Activated CD4-positive, alpha-beta T cell treated with anti-CD3 and anti-CD28 coated beads for 36 hours (primary cell): ENCODE results near the gene ASTN2. TPM values are rescaled to one million over a fixed set of nuclear protein-coding genes. Genes with fewer than 3 reads are reported as not detected.

Source experiments
- ATAC-seq: fragments of 200-7000 bp; cut with Tn5 transposase; one replicate; pipeline ENCODE4 v1.10.0; 2021; ENCODE audit warnings: mild to moderate bottlenecking, moderate library complexity
- CTCF ChIA-PET: fragments of 350-600 bp; sonication (Branson Sonifier 250); formaldehyde crosslinking; loops from one replicate; lab custom pipeline; 2021; ENCODE audit warnings: antibody characterized with exemption; lab: Charles Lee
- POLR2A ChIA-PET: fragments of 350-600 bp; sonication (Branson Sonifier 250); formaldehyde crosslinking; loops from one replicate; lab custom pipeline; 2021; ENCODE audit warnings: antibody characterized with exemption, inconsistent platforms; lab: Charles Lee
- DNase-seq: peaks from one replicate; pipeline ENCODE4 v3.0.0-alpha.2; 2020
- H3K27ac Mint-ChIP-seq: one replicate; pipeline ENCODE4 v1.8.0; 2021; ENCODE audit warnings: mixed read lengths
- H3K27me3 Mint-ChIP-seq: one replicate; pipeline ENCODE4 v1.8.0; 2021; ENCODE audit warnings: mixed read lengths
- H3K36me3 Mint-ChIP-seq: one replicate; pipeline ENCODE4 v1.8.0; 2021; ENCODE audit warnings: low read depth, mixed read lengths
- H3K4me1 Mint-ChIP-seq: one replicate; pipeline ENCODE4 v1.8.0; 2021; ENCODE audit warnings: mixed read lengths
- H3K4me3 Mint-ChIP-seq: one replicate; pipeline ENCODE4 v1.8.0; 2021; ENCODE audit warnings: mild to moderate bottlenecking, moderate library complexity, mixed read lengths
- H3K9me3 Mint-ChIP-seq: one replicate; pipeline ENCODE4 v1.8.0; 2021; ENCODE audit warnings: low read depth, mixed read lengths
- intact Hi-C, 2 experiments: fragments of 100-400 bp; cut with DNase I in 1 of 2; cut with micrococcal nuclease in 1 of 2; formaldehyde crosslinking; loops; one replicate each; pipeline versions ENCODE4 v1.14.2 to v1.15.1; 2022 to 2024; cut with DNase I, micrococcal nuclease
- total RNA-seq, 2 experiments: library from RNA; stranded (reverse); gene quantifications; one replicate each; pipeline ENCODE4 v1.2.3, GENCODE V29; 2021

ASTN2 gene
- total RNA-seq, 2 experiments from 2014 or later: 3.0 to 4.2 TPM

GRCh38 chr9:117293206-117294114 lies 121.4 kb downstream of the ASTN2 start:
- no peaks in the 10 kb centered on the region for H3K36me3 Mint-ChIP-seq
- intact Hi-C loops: no loop called here
- no peak for DNase-seq
- CTCF ChIA-PET: no interaction called here
- H3K27ac Mint-ChIP-seq: no peak overlapping the region
- no peaks in the 10 kb centered on the region for H3K4me1 Mint-ChIP-seq
- POLR2A ChIA-PET: no interaction called here
- no peak overlapping the region for H3K4me3 Mint-ChIP-seq
- no peak for ATAC-seq
- H3K27me3 Mint-ChIP-seq: no peaks in the 10 kb centered on the region
- peaks cover 5% of the 10 kb centered on the region for H3K9me3 Mint-ChIP-seq

DNA sequence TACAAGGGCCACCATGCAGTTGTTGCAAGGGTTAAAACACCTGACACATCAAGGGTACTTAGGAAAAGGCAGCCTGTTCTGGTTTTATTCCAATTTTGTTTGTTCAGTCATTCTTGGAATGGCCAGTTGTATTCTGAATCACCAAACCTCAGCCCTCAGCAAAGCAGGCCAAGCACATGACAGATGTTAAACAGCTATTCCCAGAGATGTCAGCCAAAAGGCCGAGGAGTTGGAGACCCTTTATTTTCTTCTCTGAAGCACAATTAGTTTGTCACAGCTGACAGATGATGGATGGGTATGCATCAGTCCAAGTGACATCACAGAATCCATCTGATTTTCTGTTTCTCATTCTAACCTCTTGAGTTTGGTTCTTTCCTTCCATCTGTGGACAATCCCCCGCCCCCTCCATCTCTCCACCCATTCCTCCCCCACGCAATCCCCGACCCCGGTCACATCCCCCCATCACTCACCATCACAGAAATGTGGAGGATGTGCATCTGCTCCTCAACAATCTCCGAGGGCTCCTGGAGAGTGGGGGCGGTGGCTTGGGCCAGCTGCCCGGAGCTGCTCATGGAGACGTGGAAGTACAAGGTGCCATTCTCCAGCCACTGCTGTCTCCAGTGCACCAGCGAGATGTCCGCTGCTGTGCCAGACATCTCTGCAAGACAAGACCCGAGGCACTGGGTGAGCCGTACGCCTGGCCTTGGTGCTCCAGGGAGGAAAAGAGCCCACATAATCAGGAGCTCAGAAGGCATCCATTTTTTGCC lies 123.8 kb downstream of the ASTN2 start:
- Mint-ChIP-seq H3K36me3 (no peaks in the 10 kb centered on the region), H3K27me3 (no peaks in the 10 kb centered on the region), H3K27ac (no peak overlapping the region), H3K4me3 (no peak overlapping the region), H3K4me1 (no peaks in the 10 kb centered on the region), H3K9me3 (peaks cover 5% of the 10 kb centered on the region)
- ChIA-PET POLR2A (no interaction called here), CTCF (no interaction called here)
- DNase-seq (no peak), ATAC-seq (no peak)
- intact Hi-C loops: no loop called here

GRCh38 chr9:117290306-117290840 lies 124.5 kb downstream of the ASTN2 start:
- H3K27ac Mint-ChIP-seq: no peak overlapping the region
- ChIA-PET POLR2A (no interaction called here), CTCF (no interaction called here)
- no peaks in the 10 kb centered on the region for H3K4me1 Mint-ChIP-seq
- no peak overlapping the region for H3K4me3 Mint-ChIP-seq
- DNase-seq: no peak
- intact Hi-C loops: no loop called here
- no peak for ATAC-seq
- H3K27me3 Mint-ChIP-seq: no peaks in the 10 kb centered on the region
- peaks cover 5% of the 10 kb centered on the region for H3K9me3 Mint-ChIP-seq
- H3K36me3 Mint-ChIP-seq: no peaks in the 10 kb centered on the region

GRCh38 chr9:117286245-117286644 lies 128.6 kb downstream of the ASTN2 start:
- POLR2A ChIA-PET: no interaction called here
- intact Hi-C loops: no loop called here
- Mint-ChIP-seq H3K4me1 (no peaks in the 10 kb centered on the region), H3K27me3 (no peaks in the 10 kb centered on the region), H3K4me3 (no peak overlapping the region), H3K27ac (no peak overlapping the region), H3K9me3 (no peaks in the 10 kb centered on the region), H3K36me3 (no peaks in the 10 kb centered on the region)
- CTCF ChIA-PET: no interaction called here
- ATAC-seq (no peak), DNase-seq (no peak)

DNA sequence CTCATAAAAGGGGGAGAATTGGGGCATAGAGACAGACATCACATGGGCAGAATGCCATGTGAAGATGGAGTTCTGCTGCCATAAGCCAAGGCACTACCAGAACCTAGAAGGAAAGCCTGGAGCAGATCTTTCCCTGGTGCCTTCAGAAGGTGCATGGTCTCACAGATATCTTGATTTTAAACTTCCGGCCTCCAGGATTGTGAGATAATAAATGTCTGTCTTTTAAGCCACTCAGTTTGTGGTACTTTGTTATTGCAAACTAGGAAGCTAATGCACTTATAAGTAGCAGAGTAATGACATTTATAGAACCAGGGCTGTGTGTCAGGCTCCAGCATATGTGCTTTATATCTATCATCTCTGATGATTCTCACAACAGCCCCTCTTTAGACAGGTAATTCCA lies 130.4 kb downstream of the ASTN2 start:
- Mint-ChIP-seq H3K27ac (no peak overlapping the region), H3K4me3 (no peak overlapping the region), H3K36me3 (no peaks in the 10 kb centered on the region), H3K4me1 (no peaks in the 10 kb centered on the region), H3K27me3 (no peaks in the 10 kb centered on the region), H3K9me3 (no peaks in the 10 kb centered on the region)
- ChIA-PET CTCF (interaction anchor here (0.6 kb wide), 1 partner anchor 73 kb away, joined by 3 read pairs; no protein-coding TSS in a partner anchor), POLR2A (no interaction called here)
- intact Hi-C loops: no loop called here
- DNase-seq: no peak
- ATAC-seq: no peak

GRCh38 chr9:117282541-117282940 lies 132.3 kb downstream of the ASTN2 start:
- ATAC-seq (no peak), DNase-seq (no peak)
- ChIA-PET POLR2A (no interaction called here), CTCF (no interaction called here)
- no peaks in the 10 kb centered on the region for H3K36me3 Mint-ChIP-seq
- no peak overlapping the region for H3K27ac Mint-ChIP-seq
- H3K4me3 Mint-ChIP-seq: no peak overlapping the region
- intact Hi-C loops: no loop called here
- H3K4me1 Mint-ChIP-seq: no peaks in the 10 kb centered on the region
- H3K9me3 Mint-ChIP-seq: no peaks in the 10 kb centered on the region
- no peaks in the 10 kb centered on the region for H3K27me3 Mint-ChIP-seq

DNA sequence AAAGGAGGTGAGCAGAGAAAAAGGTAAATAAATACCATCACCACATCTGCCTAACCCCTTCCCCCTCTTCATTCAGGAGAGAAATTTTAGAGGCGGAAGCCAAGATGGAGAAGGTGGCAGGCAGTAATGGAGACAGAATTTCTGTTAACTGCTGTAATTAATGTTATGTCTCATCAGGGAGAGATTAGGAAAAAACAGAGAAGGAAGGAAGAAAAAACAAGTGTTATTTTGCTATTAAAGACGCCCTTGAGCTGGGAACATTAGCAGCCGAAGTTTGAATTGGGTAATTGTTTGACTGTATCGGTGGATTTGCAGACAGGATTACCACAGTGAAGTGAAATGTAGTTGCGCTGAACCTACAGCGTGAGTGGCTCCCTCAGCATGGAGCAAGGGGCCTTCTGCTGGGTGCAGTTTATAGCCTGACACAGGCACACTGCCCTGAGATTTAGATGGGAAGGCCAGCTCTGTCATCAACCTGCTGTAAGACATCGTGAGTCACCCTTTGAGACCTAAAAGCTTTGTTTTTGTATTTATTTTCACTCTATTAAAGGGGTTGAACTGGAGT lies 136.3 kb downstream of the ASTN2 start:
- Mint-ChIP-seq H3K36me3 (no peaks in the 10 kb centered on the region), H3K4me1 (no peaks in the 10 kb centered on the region), H3K27ac (no peak overlapping the region), H3K9me3 (no peaks in the 10 kb centered on the region), H3K4me3 (no peak overlapping the region), H3K27me3 (no peaks in the 10 kb centered on the region)
- ChIA-PET POLR2A (no interaction called here), CTCF (no interaction called here)
- DNase-seq: no peak
- intact Hi-C loops: loop anchor here in 1 of 2 experiments (10.0 kb wide), 1 partner anchor 544 kb away; no protein-coding TSS in a partner anchor
- ATAC-seq: no peak

GRCh38 chr9:117278020-117278419 lies 136.8 kb downstream of the ASTN2 start:
- intact Hi-C loops: loop anchor here in 1 of 2 experiments (10.0 kb wide), 1 partner anchor 543 kb away; no protein-coding TSS in a partner anchor
- Mint-ChIP-seq H3K4me1 (no peaks in the 10 kb centered on the region), H3K9me3 (peaks cover 2% of the 10 kb centered on the region), H3K27ac (no peak overlapping the region), H3K36me3 (no peaks in the 10 kb centered on the region), H3K4me3 (no peak overlapping the region), H3K27me3 (no peaks in the 10 kb centered on the region)
- CTCF ChIA-PET: no interaction called here
- ATAC-seq: no peak
- no peak for DNase-seq
- POLR2A ChIA-PET: no interaction called here

GRCh38 chr9:117276444-117276843 lies 138.4 kb downstream of the ASTN2 start:
- ChIA-PET CTCF (no interaction called here), POLR2A (no interaction called here)
- DNase-seq (no peak), ATAC-seq (no peak)
- Mint-ChIP-seq H3K4me3 (no peak overlapping the region), H3K27ac (no peak overlapping the region), H3K9me3 (peaks cover 4% of the 10 kb centered on the region), H3K4me1 (no peaks in the 10 kb centered on the region), H3K36me3 (no peaks in the 10 kb centered on the region), H3K27me3 (no peaks in the 10 kb centered on the region)
- intact Hi-C loops: loop anchor here in 1 of 2 experiments (10.0 kb wide), 1 partner anchor 542 kb away; no protein-coding TSS in a partner anchor

DNA sequence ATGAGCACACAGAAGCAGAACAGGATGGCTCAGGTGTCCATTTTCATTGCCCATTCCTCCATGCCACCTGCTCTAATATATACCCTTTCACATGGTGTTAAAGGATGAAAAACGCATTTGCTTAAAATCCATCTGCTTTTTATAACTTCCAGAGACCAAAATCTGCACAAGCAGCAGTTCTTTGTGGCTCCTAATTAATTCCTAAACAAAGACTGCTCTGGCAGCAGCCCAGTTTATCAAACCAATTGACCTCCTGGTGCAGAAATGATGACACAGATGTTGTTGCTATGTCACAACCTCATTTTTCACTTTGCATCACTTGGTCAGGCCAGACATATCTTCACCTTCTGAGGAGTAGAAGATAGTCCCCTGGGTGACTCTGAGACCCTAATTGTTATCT lies 141.2 kb downstream of the ASTN2 start:
- no peaks in the 10 kb centered on the region for H3K27me3 Mint-ChIP-seq
- peaks cover 4% of the 10 kb centered on the region for H3K9me3 Mint-ChIP-seq
- CTCF ChIA-PET: no interaction called here
- intact Hi-C loops: loop anchor here in 1 of 2 experiments (10.0 kb wide), 1 partner anchor 539 kb away; no protein-coding TSS in a partner anchor
- no peak for ATAC-seq
- H3K4me1 Mint-ChIP-seq: no peaks in the 10 kb centered on the region
- no peak overlapping the region for H3K4me3 Mint-ChIP-seq
- POLR2A ChIA-PET: no interaction called here
- H3K36me3 Mint-ChIP-seq: no peaks in the 10 kb centered on the region
- H3K27ac Mint-ChIP-seq: no peak overlapping the region
- no peak for DNase-seq

- no peaks in the 10 kb centered on the region for H3K27me3 Mint-ChIP-seq
- H3K4me3 Mint-ChIP-seq: no peak overlapping the region
- H3K36me3 Mint-ChIP-seq: no peaks in the 10 kb centered on the region
- DNase-seq (no peak), ATAC-seq (no peak)
- H3K9me3 Mint-ChIP-seq: peaks cover 4% of the 10 kb centered on the region
- intact Hi-C loops: no loop called here
- POLR2A ChIA-PET: no interaction called here
- CTCF ChIA-PET: no interaction called here
- no peaks in the 10 kb centered on the region for H3K4me1 Mint-ChIP-seq
- no peak overlapping the region for H3K27ac Mint-ChIP-seq
Measured at GRCh38 chr9:117268847-117269446, 145.9 kb downstream of the ASTN2 start.
